ENCODE measurements around the gene TSPAN16.
A peak's percentile ranks its signal among the peaks of the same experiment; 100 is the strongest.
"Not testable (repeated sequence)": the region's sequence is repeated elsewhere in the genome, so short reads cannot be mapped to it uniquely, and the experiment has no call there.

The TSPAN16 gene

GRCh38 chr19:11320278-11320995, 24.5 kb downstream of the TSPAN16 start:
- not testable (repeated sequence) for DNase-seq (ENCODE audit: low spot score)

GRCh38 chr19:11321191-11322126, 25.5 kb downstream of the TSPAN16 start:
- DNase-seq (ENCODE audit: low spot score) = no peak

GRCh38 chr19:11322269-11323024, 26.5 kb downstream of the TSPAN16 start:
- no peak for DNase-seq (ENCODE audit: low spot score)

- no peak for DNase-seq (ENCODE audit: low spot score)
Measured at GRCh38 chr19:11323601-11324078, 27.7 kb downstream of the TSPAN16 start.

GRCh38 chr19:11324079-11324661, 28.2 kb downstream of the TSPAN16 start:
- peak; percentile 51 for DNase-seq (ENCODE audit: low spot score)

DNA sequence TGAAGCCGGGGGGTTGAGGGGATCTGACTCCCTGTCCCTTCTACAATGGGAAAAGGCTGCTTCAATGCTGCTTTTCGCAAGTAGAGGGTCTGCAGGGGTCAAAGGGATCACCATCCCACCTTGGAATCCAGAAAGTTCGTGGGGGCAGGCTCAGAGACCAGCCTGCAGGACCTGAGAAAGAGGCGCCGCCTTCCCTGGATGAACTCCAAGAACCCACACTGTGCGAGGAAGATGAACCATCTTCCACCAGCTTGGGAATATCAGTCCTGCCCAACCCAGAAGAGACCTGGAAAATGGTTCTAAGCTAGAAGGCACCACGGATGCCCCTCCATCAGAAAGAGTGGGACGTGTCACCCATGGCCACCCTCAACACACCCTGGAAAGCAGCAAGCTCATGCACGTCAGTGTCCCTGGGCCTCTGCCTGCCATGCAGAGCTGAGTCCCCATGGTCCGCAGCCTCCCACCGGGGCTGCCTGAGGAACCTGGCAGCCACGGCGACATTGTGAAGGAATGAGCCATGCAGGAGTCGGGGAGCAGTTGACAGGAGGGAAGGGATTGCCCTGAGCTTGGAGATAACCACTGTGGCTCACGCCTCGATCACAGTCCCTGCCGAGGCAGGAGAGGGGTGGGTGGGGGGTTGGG, 28.9 kb downstream of the TSPAN16 start:
- DNase-seq (ENCODE audit: low spot score) = no peak

DNA sequence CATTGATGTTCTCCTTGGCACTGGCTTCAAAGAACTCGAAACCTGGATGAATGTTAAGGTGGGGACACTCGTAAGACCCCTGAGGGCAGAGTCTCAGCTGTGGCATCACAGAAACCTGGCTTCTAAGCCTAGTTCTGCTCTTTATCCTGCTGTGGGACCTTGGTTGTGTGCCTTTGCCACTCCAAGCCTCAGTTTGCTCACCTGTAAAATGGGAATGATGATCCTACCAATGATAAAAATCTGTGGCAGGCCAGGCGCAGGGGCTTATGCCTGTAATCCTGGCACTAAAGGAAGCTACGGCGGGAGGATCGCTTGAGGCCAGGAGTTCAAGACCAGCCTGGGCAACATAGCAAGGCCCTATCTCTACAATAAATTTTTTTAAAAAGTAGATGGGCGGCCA, 29.6 kb downstream of the TSPAN16 start:
- no peak for DNase-seq (ENCODE audit: low spot score)

DNA sequence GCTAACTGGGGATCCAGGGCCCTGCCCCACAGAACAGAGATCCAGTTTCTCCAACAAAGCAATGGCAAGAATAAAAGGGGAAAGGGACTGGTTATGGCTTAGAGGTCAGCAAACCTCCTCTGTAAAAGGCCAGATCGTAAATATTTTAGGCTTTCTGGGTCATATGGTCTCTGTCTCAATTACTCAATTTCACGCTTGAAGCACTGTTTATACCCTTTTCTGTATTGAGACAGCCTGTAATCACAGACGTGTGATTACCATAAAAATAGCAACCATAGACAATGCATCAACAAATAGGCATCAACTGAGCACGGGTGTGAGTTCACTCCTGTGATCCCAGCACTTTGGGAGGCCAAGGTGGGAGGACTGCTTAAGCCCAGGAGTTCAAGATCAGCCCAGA, 34.2 kb downstream of the TSPAN16 start:
- no peak for DNase-seq (ENCODE audit: low spot score)

- DNase-seq (ENCODE audit: low spot score) = no peak
Measured at GRCh38 chr19:11331502-11331901, 35.5 kb downstream of the TSPAN16 start.

DNA sequence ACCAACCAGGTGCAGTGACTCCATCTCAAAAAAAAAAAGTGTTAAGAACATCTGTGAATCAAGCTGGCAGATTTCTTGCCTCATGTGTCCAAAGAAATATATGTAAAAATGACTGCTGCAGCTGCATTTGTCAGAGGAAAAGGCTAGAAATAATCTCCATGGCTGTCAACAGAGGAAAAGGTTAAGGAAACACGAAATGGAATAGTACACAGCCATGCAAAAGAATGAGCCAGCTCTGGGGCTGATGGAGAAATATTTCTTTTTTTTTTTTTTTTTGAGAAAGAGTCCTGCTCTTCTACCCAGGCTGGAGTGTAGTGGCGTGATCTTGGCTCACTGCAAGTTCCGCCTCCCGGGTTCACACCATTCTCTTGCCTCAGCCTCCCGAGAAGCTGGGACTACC, 36.9 kb downstream of the TSPAN16 start:
- DNase-seq (ENCODE audit: low spot score) = no peak

DNA sequence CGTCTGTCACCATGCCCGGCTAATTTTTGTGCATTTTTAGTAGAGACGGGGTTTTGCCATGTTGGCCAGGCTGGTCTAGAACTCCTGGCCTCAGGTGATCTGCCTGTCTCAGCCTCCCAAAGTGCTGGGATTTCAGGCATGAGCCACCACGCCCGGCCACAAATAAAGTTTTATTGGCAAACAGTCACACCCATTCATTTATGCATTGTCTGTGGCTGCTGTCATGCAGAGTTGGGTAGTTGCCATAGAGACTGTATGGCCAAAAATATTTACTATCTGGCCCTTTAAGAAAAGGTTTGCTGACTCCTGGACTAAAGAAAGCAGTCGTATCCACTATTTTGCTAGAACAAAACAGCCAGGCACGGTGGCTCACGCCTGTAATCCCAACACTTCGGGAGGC, 37.9 kb downstream of the TSPAN16 start:
- DNase-seq (ENCODE audit: low spot score) = not testable (repeated sequence)

GRCh38 chr19:11335449-11336146, 39.6 kb downstream of the TSPAN16 start:
- no peak for DNase-seq (ENCODE audit: low spot score)

GRCh38 chr19:11337080-11337479, 41.1 kb downstream of the TSPAN16 start:
- no peak for DNase-seq (ENCODE audit: low spot score)

DNA sequence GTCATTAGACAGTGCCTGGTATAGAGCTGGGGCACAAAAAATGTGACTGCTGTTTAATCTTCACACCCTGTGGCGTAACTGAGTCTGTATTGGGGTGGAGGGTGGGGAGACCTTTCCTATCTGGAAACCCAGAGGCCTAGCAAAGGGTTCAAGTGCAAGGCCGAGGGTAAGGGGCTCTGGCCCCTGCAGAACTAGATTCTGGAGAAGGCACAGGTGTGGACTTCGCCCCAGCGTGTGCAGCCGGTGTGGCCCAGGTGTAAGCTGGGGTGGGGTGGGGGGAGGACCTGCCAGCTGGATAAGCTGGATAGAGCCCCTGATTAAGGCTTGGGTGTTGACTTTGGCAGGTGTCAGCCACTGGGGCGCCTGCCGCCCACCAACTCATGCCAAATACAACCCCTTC, 42.2 kb downstream of the TSPAN16 start:
- DNase-seq (ENCODE audit: low spot score) = no peak

GRCh38 chr19:11338569-11339253, 42.8 kb downstream of the TSPAN16 start:
- DNase-seq (ENCODE audit: low spot score) = no peak

DNA sequence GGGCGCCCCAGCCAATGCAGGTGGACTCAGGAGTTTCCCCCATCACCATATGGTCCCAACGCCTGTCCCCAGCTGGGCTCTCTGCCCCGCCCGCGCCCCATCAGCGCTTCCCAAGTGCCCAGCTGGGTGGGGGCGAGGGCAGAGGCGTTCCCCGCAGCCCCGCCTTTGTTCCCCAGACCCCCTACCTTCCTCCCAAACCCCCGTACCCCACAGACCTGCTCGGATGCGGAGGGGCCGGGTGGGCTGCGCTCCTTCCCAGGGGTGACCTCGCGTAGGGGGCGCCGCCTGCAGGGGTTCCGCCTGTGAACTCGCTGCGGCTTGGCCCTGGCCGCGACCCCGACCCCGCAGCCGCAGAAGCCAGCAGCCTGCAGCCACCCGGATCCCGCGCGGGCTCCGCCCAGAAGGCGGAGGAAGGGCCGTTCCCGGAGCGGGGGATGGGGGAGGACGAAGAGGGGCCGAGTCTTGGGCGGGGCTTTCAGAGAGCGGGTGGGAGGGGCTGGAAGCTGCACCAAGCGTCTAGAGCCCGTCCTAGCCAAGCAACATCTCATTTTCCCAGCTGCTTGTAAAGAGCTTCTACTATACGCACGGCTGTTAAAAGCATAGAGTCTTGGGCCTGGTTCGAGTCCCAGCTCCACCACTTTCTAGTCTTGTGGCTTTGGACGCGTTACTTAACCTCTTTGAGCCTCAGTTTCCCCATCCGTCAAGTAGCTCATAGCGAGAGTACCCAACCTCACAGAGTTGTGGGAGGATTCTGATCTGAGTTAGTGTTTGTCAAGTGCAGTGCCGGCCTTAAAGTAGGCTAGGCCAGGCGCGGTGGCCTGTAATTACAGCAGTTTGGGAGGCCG, 43.5 kb downstream of the TSPAN16 start, which contains the start of gene RAB3D:
Gene RAB3D (minus strand): TSS at position 404 of the 845 bp plus-strand sequence. CDS start 2,258 bp downstream, outside the sequence.
- peak; percentile 97 for DNase-seq (ENCODE audit: low spot score)

GRCh38 chr19:11340099-11340467, 44.1 kb downstream of the TSPAN16 start:
- not testable (repeated sequence) for DNase-seq (ENCODE audit: low spot score)

GRCh38 chr19:11342429-11342828, 46.5 kb downstream of the TSPAN16 start:
- no peak for DNase-seq (ENCODE audit: low spot score)
